HepG2 (cell line): ENCODE results near the gene BATF. TPM values are rescaled to one million over a fixed set of nuclear protein-coding genes. Genes with fewer than 3 reads are reported as not detected.
A peak's percentile ranks its signal among the peaks of the same experiment; 100 is the strongest.

Source experiments
- CENPT ChIP-seq: sonication (generic); formaldehyde crosslinking; IDR thresholded peaks from 2 replicates; pipeline ENCODE4 v1.8.0; 2022; ENCODE audit warnings: low read depth, mild to moderate bottlenecking, moderate library complexity, missing genetic modification reagents
- FOXA3 ChIP-seq: IDR thresholded peaks from 2 replicates; pipeline ENCODE4 v1.6.1; 2016; ENCODE audit warnings: missing genetic modification reagents, missing compliant biosample characterization
- GLI4 ChIP-seq: sonication (generic); formaldehyde crosslinking; IDR thresholded peaks from 2 replicates; pipeline ENCODE4 v1.5.1; 2020; ENCODE audit warnings: missing genetic modification reagents, mild to moderate bottlenecking, moderate library complexity, borderline replicate concordance
- IKZF5 ChIP-seq: IDR thresholded peaks from 2 replicates; pipeline ENCODE4 v1.6.1; 2018; ENCODE audit warnings: missing genetic modification reagents, mild to moderate bottlenecking, missing compliant biosample characterization
- MXD4 ChIP-seq: IDR thresholded peaks from 2 replicates; pipeline ENCODE4 v1.6.1; 2016; ENCODE audit warnings: mild to moderate bottlenecking, missing biosample characterization, missing genetic modification reagents
- NR0B2 ChIP-seq: sonication (generic); formaldehyde crosslinking; IDR thresholded peaks from 2 replicates; pipeline ENCODE4 v1.4.0; 2020; ENCODE audit warnings: mild to moderate bottlenecking, missing genetic modification reagents
- NR2C2 ChIP-seq: sonication (generic); formaldehyde crosslinking; IDR thresholded peaks from 2 replicates; pipeline ENCODE4 v1.4.0; 2020; ENCODE audit warnings: missing genetic modification reagents, mild to moderate bottlenecking, moderate library complexity, borderline replicate concordance
- PHB2 ChIP-seq: fragments of 450-650 bp; IDR thresholded peaks from 2 replicates; pipeline ENCODE4 v1.6.1; 2018; ENCODE audit not compliant: partially characterized antibody
- PRDM10 ChIP-seq: sonication (generic); formaldehyde crosslinking; IDR thresholded peaks from 2 replicates; pipeline ENCODE4 v1.4.0; 2020; ENCODE audit warnings: low read depth, missing genetic modification reagents
- RXRA ChIP-seq: sonication (generic); formaldehyde crosslinking; IDR thresholded peaks from 2 replicates; pipeline ENCODE4 v1.5.1; 2020; ENCODE audit warnings: missing genetic modification reagents
- SOX13 ChIP-seq, 3 experiments: fragments of 450-650 bp in 1 of 3; sonication (generic) in 1 of 3; formaldehyde crosslinking in 1 of 3; IDR thresholded peaks in 2 of 3; conservative IDR thresholded peaks in 1 of 3; 2 replicates each; pipeline versions ENCODE4 v1.5.0 to v1.6.1; 2016 to 2020; ENCODE audit warnings: antibody characterized with exemption in 1 of 3, mild to moderate bottlenecking in 1 of 3, missing compliant biosample characterization in 1 of 3, missing genetic modification reagents in 1 of 3, moderate library complexity in 1 of 3
- SSRP1 ChIP-seq: IDR thresholded peaks from 2 replicates; pipeline ENCODE4 v1.6.1; 2016; ENCODE audit warnings: control low read depth
- THRA ChIP-seq: sonication (generic); formaldehyde crosslinking; IDR thresholded peaks from 2 replicates; pipeline ENCODE4 v1.4.0; 2020; ENCODE audit warnings: missing genetic modification reagents, borderline replicate concordance
- TRIM24 ChIP-seq: sonication (generic); formaldehyde crosslinking; IDR thresholded peaks from 2 replicates; pipeline ENCODE4 v1.8.0; 2022; ENCODE audit warnings: mild to moderate bottlenecking, missing genetic modification reagents
- ZNF432 ChIP-seq: sonication (generic); formaldehyde crosslinking; IDR thresholded peaks from 2 replicates; pipeline ENCODE4 v1.5.0; 2020; ENCODE audit warnings: missing genetic modification reagents, mild to moderate bottlenecking, borderline replicate concordance
- ZNF512 ChIP-seq: sonication (generic); formaldehyde crosslinking; IDR thresholded peaks from 2 replicates; pipeline ENCODE4 v1.4.0; 2020; ENCODE audit warnings: mild to moderate bottlenecking, missing genetic modification reagents
- ZNF558 ChIP-seq: sonication (generic); formaldehyde crosslinking; IDR thresholded peaks from 2 replicates; pipeline ENCODE4 v1.9.0; 2022; ENCODE audit warnings: mild to moderate bottlenecking, missing genetic modification reagents, borderline replicate concordance
- ZNF75D ChIP-seq: sonication (generic); formaldehyde crosslinking; IDR thresholded peaks from 2 replicates; pipeline ENCODE4 v1.8.1; 2023; ENCODE audit warnings: missing genetic modification reagents, mild to moderate bottlenecking, borderline replicate concordance
- ZNF777 ChIP-seq: sonication (generic); formaldehyde crosslinking; IDR thresholded peaks from 2 replicates; pipeline ENCODE4 v1.4.0; 2020; ENCODE audit warnings: missing genetic modification reagents
- ZNF782 ChIP-seq: sonication (generic); formaldehyde crosslinking; IDR thresholded peaks from 2 replicates; pipeline ENCODE4 v1.4.0; 2020; ENCODE audit warnings: missing genetic modification reagents, mild to moderate bottlenecking, borderline replicate concordance
- polyA plus RNA-seq, 8 experiments: library from polyadenylated mRNA; depleted of rRNA in 3 of 8; stranded (reverse) in 7 of 8; unstranded in 1 of 8; fragments of >200 nt; fragmentation: Illumina TruSeq in 4 of 8; extraction: Trizol in 4 of 8; gene quantifications; 2 replicates each; pipeline versions ENCODE4 v1.2.1 to v1.2.3, GENCODE V29; 2011 to 2016; ENCODE audit warnings: low read depth in 4 of 8, missing spikeins in 1 of 8, mixed read lengths in 1 of 8; ENCODE audit not compliant: insufficient read depth in 1 of 8
- total RNA-seq, 5 experiments: library from RNA; depleted of rRNA; stranded (reverse); fragments of >200 nt; fragmentation: Illumina TruSeq; extraction: Trizol; gene quantifications; 2 replicates each; pipeline ENCODE4 v1.2.3, GENCODE V29; 2016; ENCODE audit warnings: low read depth in 1 of 5

Gene BATF
- total and polyA plus RNA-seq, 2 of the 13 experiments (the other 11 are each of a cell fraction or from before 2014, with no cell fraction given): 0.22 to 0.37 TPM

- no peak for TF ChIP-seq MXD4
- no peak for TF ChIP-seq ZNF777
- no peak for TF ChIP-seq ZNF432 (CRISPR knock-in tag)
- peak; percentile 31; the same call in 1 of the 2 replicates for TF ChIP-seq RXRA (CRISPR knock-in tag)
- TF ChIP-seq PHB2: no peak
- TF ChIP-seq SSRP1: 0 out of 2 replicates have a peak, but pooled peaks have one; percentile 31
- TF ChIP-seq THRA (CRISPR knock-in tag): no peak
- TF ChIP-seq IKZF5: no peak
- TF ChIP-seq CENPT (CRISPR knock-in tag): no peak
- TF ChIP-seq ZNF558 (CRISPR knock-in tag): no peak
- no peak for TF ChIP-seq TRIM24 (CRISPR knock-in tag)
- TF ChIP-seq ZNF512 (CRISPR knock-in tag): no peak
- TF ChIP-seq SOX13 (IDR thresholded peaks at IDR 0.05): no peak
- peak in 1 of 2 experiments; percentile 64; a peak in 2 of 4 replicates for TF ChIP-seq SOX13 (CRISPR knock-in tag; conservative IDR thresholded peaks at IDR 0.05 in 1 of 2, IDR thresholded peaks at IDR 0.05 in 1 of 2)
- TF ChIP-seq FOXA3: 0 out of 2 replicates have a peak, but pooled peaks have one; percentile 49
- TF ChIP-seq ZNF782: no peak
- TF ChIP-seq GLI4 (CRISPR knock-in tag): no peak
- no peak for TF ChIP-seq PRDM10 (CRISPR knock-in tag)
- TF ChIP-seq NR2C2 (CRISPR knock-in tag): no peak
- TF ChIP-seq NR0B2 (CRISPR knock-in tag): no peak
- TF ChIP-seq ZNF75D (CRISPR knock-in tag): no peak
These were observed 45.8 kb upstream of the BATF start (continued) for GRCh38 chr14:75476274-75476995.
